NCI-H526 treated with DMSO at 0.1 percent for 48 hours (cell line): ENCODE data around the gene BHLHA15.

ENCODE experiments used
- DNase-seq: peaks from one replicate; lab custom pipeline; 2025; lab: John Stamatoyannopoulos, UW

The BHLHA15 gene

GRCh38 chr7:98211221-98211675 lies at the start of gene BHLHA15:
Gene BHLHA15, plus strand, starts transcription at chr7:98211439. Its CDS starts 871 bp downstream, at chr7:98212310.
- no peak for DNase-seq

- no peak for DNase-seq
These were observed 48.5 kb upstream of the BHLHA15 start for GRCh38 chr7:98162758-98163157.

- DNase-seq: no peak
These were observed 48.0 kb upstream of the BHLHA15 start for GRCh38 chr7:98163269-98163668.

GRCh38 chr7:98163704-98164494 lies 47.3 kb upstream of the BHLHA15 start:
- DNase-seq: no peak

- peak; percentile 20 for DNase-seq
These were observed 45.2 kb upstream of the BHLHA15 start for GRCh38 chr7:98165827-98166667.

DNA sequence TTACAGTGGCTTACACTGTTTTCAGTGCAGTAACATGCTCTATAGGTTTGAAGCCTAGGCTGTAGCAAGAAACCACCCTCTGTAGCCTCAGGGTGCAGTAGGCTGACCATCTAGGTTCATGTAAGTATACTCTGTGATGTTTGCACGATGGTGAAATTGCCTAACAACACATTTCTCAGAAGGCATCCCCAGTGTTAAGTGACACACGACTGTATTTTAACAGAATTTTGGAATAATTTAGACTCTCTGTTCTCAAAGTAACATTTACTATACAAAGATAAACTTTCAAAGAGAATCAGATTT lies 44.6 kb upstream of the BHLHA15 start:
- no peak for DNase-seq

GRCh38 chr7:98167653-98168052 lies 43.6 kb upstream of the BHLHA15 start:
- no peak for DNase-seq

- DNase-seq: peak; percentile 47
These were observed 42.9 kb upstream of the BHLHA15 start for GRCh38 chr7:98168181-98168903.

- no peak for DNase-seq
These were observed 42.2 kb upstream of the BHLHA15 start for GRCh38 chr7:98168904-98169621.

- no peak for DNase-seq
These were observed 40.3 kb upstream of the BHLHA15 start for GRCh38 chr7:98170966-98171365.

- no peak for DNase-seq
These were observed 39.8 kb upstream of the BHLHA15 start for GRCh38 chr7:98171449-98171848.

GRCh38 chr7:98174334-98175259 lies 36.6 kb upstream of the BHLHA15 start:
- DNase-seq: no peak

- no peak for DNase-seq
These were observed 35.8 kb upstream of the BHLHA15 start for GRCh38 chr7:98175260-98175940.

DNA sequence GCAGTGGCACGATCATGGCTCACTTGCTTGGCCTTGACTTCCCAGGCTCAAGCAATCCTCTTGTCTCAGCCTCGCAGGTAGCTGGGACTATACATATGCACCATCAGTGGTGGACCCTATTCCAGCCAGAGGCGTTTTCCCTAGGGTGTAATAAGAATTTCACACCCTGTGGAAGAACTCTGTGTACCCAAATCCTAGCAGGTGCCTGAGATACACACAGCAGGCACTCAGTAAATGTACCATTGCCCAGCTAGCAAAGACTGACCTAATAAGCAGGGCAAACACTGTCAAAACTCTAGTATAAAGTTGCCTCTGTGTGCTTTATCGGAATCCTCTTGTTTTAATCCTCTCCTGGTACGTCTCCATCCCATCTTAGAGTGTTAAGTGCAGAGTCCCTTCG lies 33.7 kb upstream of the BHLHA15 start:
- DNase-seq: no peak

GRCh38 chr7:98178321-98178720 lies 32.9 kb upstream of the BHLHA15 start:
- no peak for DNase-seq

- no peak for DNase-seq
These were observed 32.3 kb upstream of the BHLHA15 start for GRCh38 chr7:98178762-98179490.

GRCh38 chr7:98180751-98181150 lies 30.5 kb upstream of the BHLHA15 start:
- DNase-seq: no peak

DNA sequence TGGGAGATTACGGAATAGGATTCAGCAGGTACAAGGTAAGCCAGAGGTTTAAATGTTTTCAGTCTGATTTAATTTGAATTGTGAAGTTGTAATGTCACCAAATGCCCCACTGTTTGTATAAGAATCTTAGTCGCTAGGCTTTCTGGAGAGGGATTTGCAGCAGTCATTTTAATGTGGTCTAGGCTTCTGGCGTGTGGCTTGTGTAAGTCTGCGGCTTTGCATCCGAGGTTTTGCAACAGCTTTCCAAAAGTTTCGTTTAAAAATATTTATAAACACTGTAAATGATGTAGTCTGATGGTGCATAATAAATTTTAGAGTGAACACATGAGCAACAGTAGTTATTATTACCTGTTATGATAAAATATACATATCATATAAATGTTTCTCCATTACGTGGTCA lies 26.1 kb upstream of the BHLHA15 start:
- DNase-seq: no peak

DNA sequence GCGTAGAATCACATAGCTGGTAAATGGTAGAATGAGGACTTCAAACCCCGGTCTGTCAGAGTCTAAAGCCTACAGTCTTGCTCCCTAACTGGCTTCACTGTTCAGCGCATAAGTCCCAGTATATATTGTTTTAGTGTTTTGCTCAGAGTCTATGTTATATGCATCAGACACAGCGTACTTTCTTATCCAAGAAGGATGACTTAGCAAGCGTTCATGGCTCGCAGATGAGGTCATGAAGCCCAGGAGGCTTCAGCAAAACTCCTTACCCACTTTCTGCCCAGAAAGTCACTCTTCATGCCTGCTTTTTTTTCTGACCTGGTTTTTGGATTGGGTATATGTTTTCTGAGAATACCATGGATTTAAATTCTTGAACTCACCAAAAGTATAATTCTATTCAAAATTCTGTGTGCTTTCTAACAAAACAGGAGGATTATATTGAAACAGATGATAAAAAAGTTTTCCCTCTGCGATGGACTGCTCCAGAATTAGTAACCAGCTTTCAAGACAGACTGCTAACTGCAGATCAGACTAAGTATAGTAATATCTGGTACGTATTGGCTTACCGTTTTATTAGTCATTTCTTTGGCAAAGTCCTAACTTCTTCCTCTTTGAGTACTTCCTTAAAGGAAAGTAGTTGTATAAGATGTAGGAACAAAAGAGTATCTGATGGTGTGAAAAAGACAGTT lies 24.6 kb upstream of the BHLHA15 start:
- DNase-seq: no peak
